Astrocyte of the spinal cord (primary cell): ENCODE measurements around the gene STAC2.
"Not testable (repeated sequence)": the region's sequence is repeated elsewhere in the genome, so short reads cannot be mapped to it uniquely, and the experiment has no call there.

Experiments used
- DNase-seq: peaks from one replicate; pipeline ENCODE4 v3.0.0; 2011; ENCODE audit warnings: low read depth, low spot score
- H3K4me3 ChIP-seq: 2 replicates; pipeline ENCODE4 v1.5.1; 2011; ENCODE audit warnings: low read depth, mild to moderate bottlenecking, low read length, moderate library complexity
- CTCF ChIP-seq: IDR thresholded peaks from 2 replicates; pipeline ENCODE4 v1.5.1; 2012; ENCODE audit warnings: low read depth, mild to moderate bottlenecking, low read length, inconsistent platforms
- in situ Hi-C: cut with HindIII; loops from 2 replicates; pipeline ENCODE4 v1.10.0; 2017; ENCODE audit warnings: low sequenced_read_pairs

The STAC2 gene

GRCh38 chr17:39251997-39252396 is 26.3 kb upstream of the STAC2 start:
- in situ Hi-C loops = no loop called here
- DNase-seq = no peak
- H3K4me3 ChIP-seq = no peak overlapping the region
- TF ChIP-seq CTCF = no peak

GRCh38 chr17:39250076-39250475 is 24.3 kb upstream of the STAC2 start:
- H3K4me3 ChIP-seq, DNase-seq, in situ Hi-C loops: not testable (repeated sequence)

- in situ Hi-C loops = no loop called here
- TF ChIP-seq CTCF = no peak
- DNase-seq = no peak
- no peak overlapping the region for H3K4me3 ChIP-seq
These were observed 20.5 kb upstream of the STAC2 start for GRCh38 chr17:39246274-39246673.

GRCh38 chr17:39244600-39245570 is 19.1 kb upstream of the STAC2 start:
- H3K4me3 ChIP-seq = no peak overlapping the region
- in situ Hi-C loops = no loop called here
- peak; percentile 84 for DNase-seq
- peak; percentile 95 for TF ChIP-seq CTCF

- no peak for DNase-seq
- no peak overlapping the region for H3K4me3 ChIP-seq
- in situ Hi-C loops = no loop called here
- TF ChIP-seq CTCF = no peak
These were observed 18.4 kb upstream of the STAC2 start for GRCh38 chr17:39244016-39244599.

GRCh38 chr17:39243155-39243554 is 17.4 kb upstream of the STAC2 start:
- DNase-seq = no peak
- in situ Hi-C loops = no loop called here

More at GRCh38 chr17:39243155-39243554, 17.4 kb upstream of the STAC2 start:
- no peak for TF ChIP-seq CTCF
- H3K4me3 ChIP-seq = no peak overlapping the region
